K562 (cell line): ENCODE data around the gene NABP2. TPM values are rescaled to one million over a fixed set of nuclear protein-coding genes. Genes with fewer than 3 reads are reported as not detected.

Experiments used
- ATAC-seq: fragments of 200-7000 bp; cut with Tn5 transposase; 3 replicates; pipeline ENCODE4 v1.9.1; 2020; ENCODE audit warnings: moderate library complexity
- BruUV-seq: library from RNA; stranded (reverse); fragments of 400-500 nt; replicated peaks from 2 replicates; lab custom pipeline; 2021; lab: Mats Ljungman, UMichigan
- CTCF ChIA-PET: fragments of 300-600 bp; formaldehyde crosslinking; extraction: SDS; loops from one replicate; lab custom pipeline; 2021; ENCODE audit warnings: low intra/inter-chr PET ratio; lab: Yijun Ruan, JAX
- POLR2A ChIA-PET: fragments of 300-600, 350-650 bp; sonication (Branson Sonifier 250); formaldehyde crosslinking; extraction: SDS; loops from one replicate; lab custom pipeline; 2021; ENCODE audit warnings: antibody characterized with exemption, inconsistent platforms; lab: Yijun Ruan, JAX
- DNase-seq, 4 experiments: peaks; one replicate each; pipeline versions ENCODE4 v3.0.0 to v3.0.0-alpha.2; 2011 to 2018; ENCODE audit warnings: low spot score in 3 of 4, mixed read lengths in 3 of 4; ENCODE audit errors: extremely low read depth in 1 of 4
- FAIRE-seq: peaks from 2 replicates; lab custom pipeline; 2011; peaks lifted over from hg19 to GRCh38; lab: Jason Lieb, UNC
- H2AFZ ChIP-seq: 2 replicates; pipeline ENCODE4 v1.6.0; 2011; ENCODE audit warnings: low read depth, low read length, control low read depth, inconsistent platforms
- H3K27ac ChIP-seq: fragments of 200-600 bp; 3 replicates; pipeline ENCODE4 v1.8.0; 2011; ENCODE audit warnings: low read depth, mild to moderate bottlenecking, control low read depth, inconsistent platforms, low read length, moderate library complexity, mixed read lengths; ENCODE audit errors: extremely low read depth
- H3K27me3 ChIP-seq, 2 experiments: fragments of 300-600 bp in 1 of 2; 2 replicates in 1 of 2; 3 replicates in 1 of 2; pipeline versions ENCODE4 v1.6.0 to v1.8.0; 2011; ENCODE audit warnings: inconsistent platforms in 2 of 2, low read length in 2 of 2, mild to moderate bottlenecking in 1 of 2, mixed read lengths in 1 of 2, moderate library complexity in 1 of 2; ENCODE audit not compliant: control insufficient read depth in 2 of 2, insufficient read depth in 2 of 2
- H3K36me3 ChIP-seq: fragments of 300-600 bp; 3 replicates; pipeline ENCODE4 v1.8.0; 2011; ENCODE audit warnings: mild to moderate bottlenecking, low read length, inconsistent platforms; ENCODE audit not compliant: control insufficient read depth, insufficient read depth
- H3K4me1 ChIP-seq, 2 experiments: fragments of 200-600 bp in 1 of 2; replicated peaks in 1 of 2; 2 replicates in 1 of 2; 3 replicates in 1 of 2; pipeline versions ENCODE4 v1.5.1 to v1.8.0; 2011; ENCODE audit warnings: inconsistent platforms in 2 of 2, low read length in 2 of 2, mild to moderate bottlenecking in 1 of 2, mixed read lengths in 1 of 2, moderate library complexity in 1 of 2; ENCODE audit not compliant: control insufficient read depth in 2 of 2, insufficient read depth in 2 of 2
- H3K4me2 ChIP-seq: 2 replicates; pipeline ENCODE4 v1.6.1; 2011; ENCODE audit warnings: low read length, control low read depth, inconsistent platforms, mixed read lengths; ENCODE audit not compliant: insufficient read depth
- H3K4me3 ChIP-seq: fragments of 200-600 bp; sonication (generic), shearing (Covaris generic); 2 replicates; pipeline ENCODE4 v1.5.1; 2016; ENCODE audit warnings: control low read depth, inconsistent platforms
- H3K79me2 ChIP-seq: fragments of 200-600 bp; 3 replicates; pipeline ENCODE4 v1.8.0; 2011; ENCODE audit warnings: low read length, inconsistent platforms; ENCODE audit not compliant: control insufficient read depth, insufficient read depth
- H3K9ac ChIP-seq, 2 experiments: 2 replicates each; pipeline versions ENCODE4 v1.6.0 to v1.6.1; 2011; ENCODE audit warnings: low read depth in 2 of 2, low read length in 2 of 2, control low read depth in 1 of 2, inconsistent platforms in 1 of 2, mild to moderate bottlenecking in 1 of 2, mixed read lengths in 1 of 2; ENCODE audit not compliant: insufficient read depth in 1 of 2
- H3K9me1 ChIP-seq: one replicate; pipeline ENCODE4 v1.6.0; 2011; ENCODE audit warnings: inconsistent platforms, mild to moderate bottlenecking, low read length, moderate library complexity; ENCODE audit not compliant: control insufficient read depth, insufficient read depth
- H3K9me3 ChIP-seq: replicated peaks from 2 replicates; pipeline ENCODE4 v1.5.1; 2011; ENCODE audit warnings: low read depth, low read length, inconsistent platforms; ENCODE audit not compliant: control insufficient read depth, insufficient read depth
- H4K20me1 ChIP-seq: replicated peaks from 2 replicates; pipeline ENCODE4 v1.6.1; 2011; ENCODE audit warnings: low read length, inconsistent platforms, mixed read lengths; ENCODE audit not compliant: control insufficient read depth, insufficient read depth
- CLOCK ChIP-seq: fragments of 250-450 bp; sonication (Bioruptor Pico); IDR thresholded peaks from 2 replicates; pipeline ENCODE4 v1.4.0; 2020; ENCODE audit warnings: mild to moderate bottlenecking, moderate library complexity, borderline replicate concordance
- TRIM28 ChIP-seq: fragments of 450-650 bp; IDR thresholded peaks from 2 replicates; pipeline ENCODE4 v1.6.1; 2017
- ZNF143 ChIP-seq: sonication (generic); formaldehyde crosslinking; IDR thresholded peaks from 2 replicates; pipeline ENCODE4 v1.9.0; 2022; ENCODE audit warnings: mild to moderate bottlenecking, missing genetic modification reagents
- WGBS: fragments of 100-300 bp; shearing (Covaris generic); methylation state at CpG from one replicate; pipeline ENCODE4 v1.1.6; 2016; ENCODE audit warnings: low coverage, mixed read lengths; ENCODE audit not compliant: insufficient coverage; ENCODE audit errors: missing lambda C conversion rate; 5-methylcytosine and 5-hydroxymethylcytosine counted together
- in situ Hi-C: fragments of 300-500 bp; cut with MboI; formaldehyde crosslinking; loops from 4 replicates; pipeline ENCODE4 v1.15.0; 2018; ENCODE audit warnings: inconsistent platforms, mixed read lengths
- intact Hi-C: fragments of 100-400 bp; cut with micrococcal nuclease; formaldehyde crosslinking; loops from 2 replicates; pipeline ENCODE4 v1.14.2; 2022
- polyA plus RNA-seq, 8 experiments: library from polyadenylated mRNA; depleted of rRNA in 4 of 8; stranded (reverse) in 5 of 8; unstranded in 3 of 8; fragments of >200 nt; fragmentation: Nextera tagmentation in 2 of 8; fragmentation: Illumina TruSeq in 1 of 8; extraction: Ambion mirVana in 2 of 8; extraction: Trizol in 1 of 8; gene quantifications; 2 replicates each; pipeline versions ENCODE4 v1.2.1 to v1.2.3, GENCODE V29; 2011 to 2014; ENCODE audit warnings: inconsistent platforms in 1 of 8, missing spikeins in 1 of 8
- total RNA-seq, 7 experiments: library from RNA; depleted of rRNA in 6 of 7; stranded (reverse); fragments of >200 nt in 6 of 7; fragmentation: Illumina TruSeq in 2 of 7; extraction: Trizol in 2 of 7; gene quantifications; 2 replicates each; pipeline versions ENCODE4 v1.2.1 to v1.2.3, GENCODE V29; 2011 to 2021; ENCODE audit warnings: low replicate concordance in 1 of 7

Gene NABP2
- total and polyA plus RNA-seq, 9 of the 15 experiments (the other 6 are each of a cell fraction or from before 2014, with no cell fraction given) = 11.3 to 60.6 (median 43.5) TPM

- intact Hi-C loops = loop anchor here (2.0 kb wide), 1 partner anchor 68 kb away; no protein-coding TSS in a partner anchor
- H3K4me1 ChIP-seq = peaks cover 13 to 20% of the 10 kb centered on the region in 2 experiments; a peak in 4 of 5 replicates
These were observed 36.2 kb downstream of the NABP2 start for GRCh38 chr12:56260380-56260779.

More at GRCh38 chr12:56260380-56260779, 36.2 kb downstream of the NABP2 start:
- TF ChIP-seq CLOCK (CRISPR knock-in tag) = no peak
- no peak for TF ChIP-seq TRIM28
- TF ChIP-seq ZNF143 (CRISPR knock-in tag) = no peak
- POLR2A ChIA-PET = interaction anchor here (1.2 kb wide), 1 partner anchor 10 kb away, joined by 3 read pairs; no protein-coding TSS in a partner anchor
- Histone ChIP-seq H3K36me3 (peaks cover 18% of the 10 kb centered on the region; the same call in 2 of the 3 replicates), H3K4me3 (no peak overlapping the region), H3K27me3 (no peaks in the 10 kb centered on the region), H3K27ac (no peak overlapping the region), H4K20me1 (peaks cover 6% of the 10 kb centered on the region), H3K79me2 (peaks cover 24% of the 10 kb centered on the region), H3K9me1 (no peaks in the 10 kb centered on the region), H2AFZ (no peak overlapping the region), H3K9me3 (no peaks in the 10 kb centered on the region), H3K4me2 (no peak overlapping the region), H3K9ac (no peak overlapping the region)
- BruUV-seq = no TSS peak
- in situ Hi-C loops = no loop called here
- no peak for ATAC-seq
- CTCF ChIA-PET = no interaction called here
- no peak for FAIRE-seq
- 85% methylated on average over 7 of the region's 8 CpGs for WGBS
- no peak for DNase-seq
